GM12878 (cell line): Measurements from ENCODE around the gene REST. TPM values are rescaled to one million over a fixed set of nuclear protein-coding genes. Genes with fewer than 3 reads are reported as not detected.

ENCODE experiments used
- ATAC-seq: fragments of 200-7000 bp; cut with Tn5 transposase; 3 replicates; pipeline ENCODE4 v1.9.1; 2020; ENCODE audit warnings: mild to moderate bottlenecking, moderate library complexity
- BruUV-seq: library from RNA; stranded (reverse); fragments of 400-500 nt; replicated peaks from 2 replicates; lab custom pipeline; 2021; lab: Mats Ljungman, UMichigan
- CTCF ChIA-PET: fragments of 300-600 bp; sonication (Branson Sonifier 250); formaldehyde crosslinking; extraction: SDS; loops from one replicate; lab custom pipeline; 2021; ENCODE audit warnings: inconsistent platforms; lab: Yijun Ruan, JAX
- POLR2A ChIA-PET: fragments of 350-600 bp; formaldehyde crosslinking; extraction: SDS; loops from one replicate; lab custom pipeline; 2021; ENCODE audit warnings: inconsistent platforms; lab: Charles Lee
- RAD21 ChIA-PET: fragments of 300-600 bp; sonication (Branson Sonifier 250); formaldehyde crosslinking; loops from one replicate; lab custom pipeline; 2023; ENCODE audit warnings: antibody characterized with exemption; ENCODE audit not compliant: unreplicated experiment; lab: Charles Lee
- SMC1A ChIA-PET: fragments of 300-600 bp; sonication (Branson Sonifier 250); formaldehyde crosslinking; loops from one replicate; lab custom pipeline; 2023; ENCODE audit not compliant: unreplicated experiment, uncharacterized antibody; lab: Charles Lee
- DNase-seq: peaks from one replicate; pipeline ENCODE4 v3.0.0-alpha.2; 2011; ENCODE audit warnings: low read depth, low spot score
- FAIRE-seq: peaks from 3 replicates; lab custom pipeline; 2011; peaks lifted over from hg19 to GRCh38; lab: Jason Lieb, UNC
- H2AFZ ChIP-seq: 2 replicates; pipeline ENCODE4 v1.6.0; 2011; ENCODE audit warnings: low read depth, low read length, control low read depth; ENCODE audit not compliant: control insufficient read depth
- H3K27ac ChIP-seq: 2 replicates; pipeline ENCODE4 v1.5.1; 2011; ENCODE audit warnings: control low read depth; ENCODE audit not compliant: control insufficient read depth, insufficient read depth
- H3K27me3 ChIP-seq, 2 experiments: replicated peaks in 1 of 2; 2 replicates each; pipeline versions ENCODE4 v1.6.0 to v1.6.1; 2011; ENCODE audit warnings: low read length in 1 of 2; ENCODE audit not compliant: control insufficient read depth in 2 of 2, insufficient read depth in 2 of 2
- H3K36me3 ChIP-seq, 2 experiments: 2 replicates each; pipeline ENCODE4 v1.5.1; 2011; ENCODE audit warnings: low read length in 1 of 2; ENCODE audit not compliant: control insufficient read depth in 2 of 2, insufficient read depth in 2 of 2
- H3K4me1 ChIP-seq: 2 replicates; pipeline ENCODE4 v1.6.1; 2011; ENCODE audit warnings: mild to moderate bottlenecking, low read length, moderate library complexity, mixed read lengths; ENCODE audit not compliant: control insufficient read depth, insufficient read depth
- H3K4me2 ChIP-seq: 2 replicates; pipeline ENCODE4 v1.6.0; 2011; ENCODE audit warnings: control low read depth; ENCODE audit not compliant: control insufficient read depth, insufficient read depth
- H3K4me3 ChIP-seq: fragments of 200-600 bp; sonication (generic); 2 replicates; pipeline ENCODE4 v1.5.1; 2016
- H3K79me2 ChIP-seq: 2 replicates; pipeline ENCODE4 v1.6.0; 2011; ENCODE audit warnings: low read length; ENCODE audit not compliant: control insufficient read depth, insufficient read depth
- H3K9ac ChIP-seq: 2 replicates; pipeline ENCODE4 v1.8.0; 2011; ENCODE audit warnings: low read length, control low read depth, mixed read lengths; ENCODE audit not compliant: control insufficient read depth, insufficient read depth
- H3K9me3 ChIP-seq: replicated peaks from 3 replicates; pipeline ENCODE4 v1.5.1; 2011; ENCODE audit warnings: mild to moderate bottlenecking, low read length; ENCODE audit not compliant: control insufficient read depth, insufficient read depth
- H4K20me1 ChIP-seq: 2 replicates; pipeline ENCODE4 v1.6.0; 2011; ENCODE audit not compliant: control insufficient read depth, insufficient read depth
- BCL11A ChIP-seq: IDR thresholded peaks from 2 replicates; pipeline ENCODE4 v1.6.1; 2011; ENCODE audit warnings: low read depth, low read length
- CBX5 ChIP-seq: sonication (generic); IDR thresholded peaks from 2 replicates; pipeline ENCODE4 v1.6.1; 2016; ENCODE audit warnings: low read depth, moderate library complexity, mild to moderate bottlenecking, inconsistent platforms
- HCFC1 ChIP-seq: fragments of 150-350 bp; IDR thresholded peaks from 2 replicates; pipeline ENCODE4 v1.6.1; 2014; ENCODE audit warnings: low read length
- HDGF ChIP-seq: fragments of 450-650 bp; IDR thresholded peaks from 2 replicates; pipeline ENCODE4 v1.6.1; 2016; ENCODE audit warnings: antibody characterized with exemption
- NFIC ChIP-seq: IDR thresholded peaks from 2 replicates; pipeline ENCODE4 v1.6.1; 2012; ENCODE audit warnings: low read depth, mild to moderate bottlenecking, inconsistent platforms, low read length, moderate library complexity
- NFYA ChIP-seq: IDR thresholded peaks from 2 replicates; pipeline ENCODE4 v1.6.1; 2011; ENCODE audit warnings: low read depth, mild to moderate bottlenecking, low read length, improper control_type of control experiment, borderline replicate concordance
- PAX5 ChIP-seq: IDR thresholded peaks from 2 replicates; pipeline ENCODE4 v1.6.1; 2011; ENCODE audit warnings: low read depth, low read length, borderline replicate concordance
- RUNX3 ChIP-seq: IDR thresholded peaks from 2 replicates; pipeline ENCODE4 v1.6.1; 2012; ENCODE audit warnings: low read length, inconsistent platforms
- SMAD1 ChIP-seq: fragments of 450-650 bp; IDR thresholded peaks from 2 replicates; pipeline ENCODE4 v1.6.1; 2018; ENCODE audit warnings: mild to moderate bottlenecking, low read depth; ENCODE audit not compliant: partially characterized antibody
- TARDBP ChIP-seq: IDR thresholded peaks from 2 replicates; pipeline ENCODE4 v1.6.1; 2016; ENCODE audit warnings: borderline replicate concordance
- USF2 ChIP-seq: IDR thresholded peaks from 2 replicates; pipeline ENCODE4 v1.6.1; 2011; ENCODE audit warnings: low read depth, low read length, improper control_type of control experiment, borderline replicate concordance
- WGBS: methylation state at CpG from one replicate; pipeline ENCODE4 v1.1.6; 2016; ENCODE audit warnings: low lambda C conversion rate; ENCODE audit not compliant: insufficient replicate concordance, insufficient coverage; ENCODE audit errors: missing lambda C conversion rate; 5-methylcytosine and 5-hydroxymethylcytosine counted together
- in situ Hi-C: fragments of 300-500 bp; cut with MboI; formaldehyde crosslinking; loops from 9 replicates; pipeline ENCODE4 v1.14.3; 2018; ENCODE audit warnings: mixed read lengths
- intact Hi-C: fragments of 100-400 bp; cut with micrococcal nuclease; formaldehyde crosslinking; loops from one replicate; pipeline ENCODE4 v1.14.2; 2022; ENCODE audit not compliant: unreplicated experiment
- polyA plus RNA-seq, 11 experiments: library from polyadenylated mRNA; depleted of rRNA in 4 of 11; unstranded in 6 of 11; stranded (reverse) in 5 of 11; fragments of >200 nt; fragmentation: Nextera tagmentation in 4 of 11; fragmentation: Illumina TruSeq in 1 of 11; extraction: Ambion mirVana in 4 of 11; extraction: Trizol in 1 of 11; gene quantifications; 1 replicate in 1 of 11; 2 replicates in 10 of 11; pipeline versions ENCODE4 v1.2.1 to v1.2.3, GENCODE V29; 2011 to 2016; ENCODE audit warnings: inconsistent platforms in 2 of 11, missing spikeins in 2 of 11, low read depth in 1 of 11
- total RNA-seq, 4 experiments: library from RNA; depleted of rRNA in 3 of 4; stranded (reverse); fragments of >200 nt in 3 of 4; fragmentation: Illumina TruSeq in 1 of 4; extraction: Trizol in 1 of 4; gene quantifications; 2 replicates each; pipeline versions ENCODE4 v1.2.1 to v1.2.3, GENCODE V29; 2013 to 2021

Gene REST
- total and polyA plus RNA-seq, 10 of the 15 experiments (the other 5 are each of a cell fraction or from before 2014, with no cell fraction given) = 3.7 to 36.3 (median 20.4) TPM

- H3K36me3 ChIP-seq = no peaks in the 10 kb centered on the region
- WGBS = 64% methylated on average over 5 of the region's 5 CpGs
- RAD21 ChIA-PET = interaction anchor here (1.2 kb wide), 1 partner anchor 118 kb away, joined by 3 read pairs; the partner anchor contains the start of gene NOA1
- SMC1A ChIA-PET = interaction anchor here (1.2 to 1.7 kb wide), 2 partner anchors 24 to 50 kb away, joined by 3 to 6 read pairs; no protein-coding TSS in a partner anchor
- TF ChIP-seq NFYA (no peak), TARDBP (no peak), NFIC (peak; percentile 50; the same call in 1 of the 2 replicates), CBX5 (0 out of 2 replicates have a peak, but pooled peaks have one; percentile 21), PAX5 (peak; percentile 34; the same call in 1 of the 2 replicates), HCFC1 (no peak), USF2 (no peak), BCL11A (no peak), SMAD1 (no peak), RUNX3 (0 out of 2 replicates have a peak, but pooled peaks have one; percentile 31), HDGF (no peak)
- TF ChIP-seq, all 136 proteins: peak for 4
- H3K4me1 ChIP-seq = peaks cover 22% of the 10 kb centered on the region
- no peaks in the 10 kb centered on the region for H3K79me2 ChIP-seq
- no peak overlapping the region for H2AFZ ChIP-seq
- no peaks in the 10 kb centered on the region for H4K20me1 ChIP-seq
- intact Hi-C loops = loop anchor here (5.0 kb wide), 1 partner anchor 47 kb away; the partner anchor contains the start of gene REST
- in situ Hi-C loops = no loop called here
- H3K4me3 ChIP-seq = no peak overlapping the region
- CTCF ChIA-PET = interaction anchor here (1.6 kb wide), 1 partner anchor 23 kb away, joined by 8 read pairs; no protein-coding TSS in a partner anchor
- peak; percentile 27 for FAIRE-seq
- H3K27ac ChIP-seq = no peak overlapping the region
- H3K9me3 ChIP-seq = no peaks in the 10 kb centered on the region
- no peak overlapping the region for H3K4me2 ChIP-seq
- no peak for DNase-seq
- POLR2A ChIA-PET = interaction anchor here (1.0 kb wide), 1 partner anchor 118 kb away, joined by 3 read pairs; the partner anchor contains the start of gene NOA1
- no peak overlapping the region for H3K9ac ChIP-seq
- no peaks in the 10 kb centered on the region for H3K27me3 ChIP-seq
- BruUV-seq = no TSS peak
- peak; percentile 77 for ATAC-seq
These were observed 47.9 kb upstream of the REST start for GRCh38 chr4:56859841-56860240.
